GM19324 (cell line): ENCODE measurements around the gene LSAMP.

ENCODE experiments used
- ATAC-seq: cut with Tn5 transposase; IDR thresholded peaks from one replicate; pipeline ENCODE4 v1.9.1; 2021; ENCODE audit warnings: mild to moderate bottlenecking, moderate library complexity; ENCODE audit not compliant: unreplicated experiment, low FRiP score

The LSAMP gene

GRCh38 chr3:116070061-116070460 is 375.2 kb downstream of the LSAMP start:
- no peak for ATAC-seq

- no peak for ATAC-seq
Measured at GRCh38 chr3:116069024-116069423, 376.3 kb downstream of the LSAMP start.

- ATAC-seq = no peak
Measured at GRCh38 chr3:116067326-116067725, 378.0 kb downstream of the LSAMP start.

- no peak for ATAC-seq
Measured at GRCh38 chr3:116065501-116065900, 379.8 kb downstream of the LSAMP start.

- no peak for ATAC-seq
Measured at GRCh38 chr3:116064646-116065045, 380.6 kb downstream of the LSAMP start.

- no peak for ATAC-seq
Measured at GRCh38 chr3:116059421-116060096, 385.7 kb downstream of the LSAMP start.

GRCh38 chr3:116058844-116059243 is 386.4 kb downstream of the LSAMP start:
- ATAC-seq = no peak

- no peak for ATAC-seq
Measured at GRCh38 chr3:116057400-116058006, 387.8 kb downstream of the LSAMP start.

GRCh38 chr3:116056280-116056679 is 389.0 kb downstream of the LSAMP start:
- ATAC-seq = peak; percentile 76

GRCh38 chr3:116053017-116053416 is 392.3 kb downstream of the LSAMP start:
- no peak for ATAC-seq

- ATAC-seq = no peak
Measured at GRCh38 chr3:116052602-116053001, 392.7 kb downstream of the LSAMP start.

- no peak for ATAC-seq
Measured at GRCh38 chr3:116051586-116051985, 393.7 kb downstream of the LSAMP start.

GRCh38 chr3:116051040-116051439 is 394.2 kb downstream of the LSAMP start:
- ATAC-seq = peak; percentile 77

GRCh38 chr3:116050311-116050915 is 394.9 kb downstream of the LSAMP start:
- no peak for ATAC-seq

- no peak for ATAC-seq
Measured at GRCh38 chr3:116048991-116049390, 396.3 kb downstream of the LSAMP start.

GRCh38 chr3:116046350-116046749 is 398.9 kb downstream of the LSAMP start:
- ATAC-seq = no peak

GRCh38 chr3:116045314-116045713 is 400.0 kb downstream of the LSAMP start:
- ATAC-seq = no peak

GRCh38 chr3:116040152-116040551 is 405.1 kb downstream of the LSAMP start:
- no peak for ATAC-seq

- ATAC-seq = no peak
Measured at GRCh38 chr3:116039651-116039985, 405.7 kb downstream of the LSAMP start.

GRCh38 chr3:116038968-116039650 is 406.2 kb downstream of the LSAMP start:
- peak; percentile 14 for ATAC-seq
